ENCODE data around the gene METAP1D. TPM values are rescaled to one million over a fixed set of nuclear protein-coding genes. Genes with fewer than 3 reads are reported as not detected.

Gene METAP1D
- total RNA-seq, 1 donor from 2014 or later = 6.3 TPM

DNA sequence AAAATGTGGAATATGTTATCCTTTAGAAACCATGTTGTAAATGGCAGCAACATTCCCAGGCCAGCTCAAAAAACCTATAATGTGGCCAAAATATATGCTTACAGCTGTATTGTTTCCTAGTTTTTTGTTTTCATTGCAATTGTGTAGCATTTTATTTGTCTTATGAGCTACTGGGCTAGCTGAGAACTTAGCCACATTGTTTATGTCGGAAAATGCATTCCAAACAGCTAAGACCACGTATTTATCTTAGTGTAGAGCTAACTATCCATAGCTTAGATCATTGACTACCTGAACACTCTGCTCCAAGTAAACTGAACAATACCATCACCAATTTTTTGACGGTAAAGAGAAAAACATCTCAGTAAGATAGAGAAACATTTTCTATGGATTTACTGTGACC, 38.4 kb downstream of the METAP1D start:
- no peak for DNase-seq (ENCODE audit: low read depth)
- no peaks in the 10 kb centered on the region for H3K36me3 ChIP-seq (ENCODE audit: control insufficient read depth, insufficient read depth, low read length)
- H3K4me3 ChIP-seq (ENCODE audit: low read depth, low read length) = no peak overlapping the region
- no peak for TF ChIP-seq CTCF (IDR thresholded peaks at IDR 0.05; ENCODE audit: insufficient read depth, low read length, poor library complexity, severe bottlenecking)
- no peaks in the 10 kb centered on the region for H3K27me3 ChIP-seq (ENCODE audit: control insufficient read depth, insufficient read depth, low read length)

GRCh38 chr2:172038604-172039003, 38.9 kb downstream of the METAP1D start:
- H3K27me3 ChIP-seq (ENCODE audit: control insufficient read depth, insufficient read depth, low read length) = no peaks in the 10 kb centered on the region
- no peaks in the 10 kb centered on the region for H3K36me3 ChIP-seq (ENCODE audit: control insufficient read depth, insufficient read depth, low read length)
- DNase-seq (ENCODE audit: low read depth) = no peak
- no peak for TF ChIP-seq CTCF (IDR thresholded peaks at IDR 0.05; ENCODE audit: insufficient read depth, low read length, poor library complexity, severe bottlenecking)
- H3K4me3 ChIP-seq (ENCODE audit: low read depth, low read length) = no peak overlapping the region

- H3K27me3 ChIP-seq (ENCODE audit: control insufficient read depth, insufficient read depth, low read length) = no peaks in the 10 kb centered on the region
- H3K4me3 ChIP-seq (ENCODE audit: low read depth, low read length) = no peak overlapping the region
- H3K36me3 ChIP-seq (ENCODE audit: control insufficient read depth, insufficient read depth, low read length) = no peaks in the 10 kb centered on the region
- no peak for DNase-seq (ENCODE audit: low read depth)
- TF ChIP-seq CTCF (IDR thresholded peaks at IDR 0.05; ENCODE audit: insufficient read depth, low read length, poor library complexity, severe bottlenecking) = no peak
Measured at GRCh38 chr2:172039011-172039704, 39.4 kb downstream of the METAP1D start.

DNA sequence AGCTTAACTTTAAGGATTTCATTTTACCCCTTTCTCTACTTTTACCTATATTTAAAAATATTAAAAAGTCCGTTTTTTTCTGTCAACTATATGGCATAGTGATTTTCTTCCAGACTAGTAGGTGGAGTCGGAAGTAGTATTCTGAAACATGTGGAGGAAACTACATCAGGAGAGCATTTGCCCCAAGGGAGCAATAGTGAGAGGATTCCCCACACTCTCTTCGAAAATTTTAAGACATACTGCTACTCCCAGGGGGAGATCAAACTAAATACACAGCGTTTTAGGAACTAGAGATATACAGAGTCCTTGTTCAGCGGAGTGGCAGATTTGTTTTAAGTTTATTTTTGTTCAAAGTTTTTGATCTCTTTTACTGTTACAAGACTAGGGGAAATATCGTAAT, 40.6 kb downstream of the METAP1D start:
- no peak for TF ChIP-seq CTCF (IDR thresholded peaks at IDR 0.05; ENCODE audit: insufficient read depth, low read length, poor library complexity, severe bottlenecking)
- H3K4me3 ChIP-seq (ENCODE audit: low read depth, low read length) = no peak overlapping the region
- DNase-seq (ENCODE audit: low read depth) = no peak
- H3K27me3 ChIP-seq (ENCODE audit: control insufficient read depth, insufficient read depth, low read length) = no peaks in the 10 kb centered on the region
- no peaks in the 10 kb centered on the region for H3K36me3 ChIP-seq (ENCODE audit: control insufficient read depth, insufficient read depth, low read length)

- DNase-seq (ENCODE audit: low read depth) = no peak
- Histone ChIP-seq H3K4me3 (ENCODE audit: low read depth, low read length) (no peak overlapping the region), H3K36me3 (ENCODE audit: control insufficient read depth, insufficient read depth, low read length) (no peaks in the 10 kb centered on the region), H3K27me3 (ENCODE audit: control insufficient read depth, insufficient read depth, low read length) (no peaks in the 10 kb centered on the region)
- TF ChIP-seq CTCF (IDR thresholded peaks at IDR 0.05; ENCODE audit: insufficient read depth, low read length, poor library complexity, severe bottlenecking) = no peak
Measured at GRCh38 chr2:172046080-172046678, 46.4 kb downstream of the METAP1D start.
